K562 (cell line): ENCODE data around the gene SLC26A3. TPM values are rescaled to one million over a fixed set of nuclear protein-coding genes. Genes with fewer than 3 reads are reported as not detected.

Experiments
- CBX5 ChIP-seq: IDR thresholded peaks from 2 replicates; pipeline ENCODE4 v1.6.1; 2014; ENCODE audit warnings: low read depth, borderline replicate concordance
- PCBP1 ChIP-seq: fragments of 200-400 bp; formaldehyde crosslinking; IDR thresholded peaks from 2 replicates; pipeline ENCODE4 v1.6.1; 2018; ENCODE audit warnings: mild to moderate bottlenecking, low read depth, low read length; ENCODE audit not compliant: poor library complexity, severe bottlenecking
- U2AF2 ChIP-seq: fragments of 200-400 bp; formaldehyde crosslinking; optimal IDR thresholded peaks from 2 replicates; pipeline ENCODE3; 2017; ENCODE audit warnings: low read depth, mild to moderate bottlenecking, low read length
- XRCC3 ChIP-seq: fragments of 450-650 bp; IDR thresholded peaks from 2 replicates; pipeline ENCODE4 v1.6.1; 2017; ENCODE audit warnings: mild to moderate bottlenecking, moderate library complexity
- polyA plus RNA-seq, 8 experiments: library from polyadenylated mRNA; depleted of rRNA in 4 of 8; stranded (reverse) in 5 of 8; unstranded in 3 of 8; fragments of >200 nt; fragmentation: Nextera tagmentation in 2 of 8; fragmentation: Illumina TruSeq in 1 of 8; extraction: Ambion mirVana in 2 of 8; extraction: Trizol in 1 of 8; gene quantifications; 2 replicates each; pipeline versions ENCODE4 v1.2.1 to v1.2.3, GENCODE V29; 2011 to 2014; ENCODE audit warnings: inconsistent platforms in 1 of 8, missing spikeins in 1 of 8
- total RNA-seq, 7 experiments: library from RNA; depleted of rRNA in 6 of 7; stranded (reverse); fragments of >200 nt in 6 of 7; fragmentation: Illumina TruSeq in 2 of 7; extraction: Trizol in 2 of 7; gene quantifications; 2 replicates each; pipeline versions ENCODE4 v1.2.1 to v1.2.3, GENCODE V29; 2011 to 2021; ENCODE audit warnings: low replicate concordance in 1 of 7
- TF ChIP-seq, protein P1 (sequence below): fragments of 200-600 bp; sonication (generic); IDR thresholded peaks from one replicate; pipeline ENCODE4 v1.6.1; 2012; ENCODE audit warnings: mild to moderate bottlenecking, low read depth, low read length, inconsistent platforms
- TF ChIP-seq, protein P2 (sequence below): sonication (generic); formaldehyde crosslinking; IDR thresholded peaks from 2 replicates; pipeline ENCODE4 v1.8.0; 2023; ENCODE audit warnings: missing genetic modification reagents, mild to moderate bottlenecking, borderline replicate concordance
- TF ChIP-seq, protein P3 (sequence below): fragments of 250-450 bp; sonication (Bioruptor Pico); IDR thresholded peaks from 2 replicates; pipeline ENCODE4 v1.5.0; 2021; ENCODE audit warnings: mild to moderate bottlenecking, moderate library complexity

Gene SLC26A3
- total and polyA plus RNA-seq, 9 of the 15 experiments (the other 6 are each of a cell fraction or from before 2014, with no cell fraction given) = 0.86 TPM; not detected in 8

DNA sequence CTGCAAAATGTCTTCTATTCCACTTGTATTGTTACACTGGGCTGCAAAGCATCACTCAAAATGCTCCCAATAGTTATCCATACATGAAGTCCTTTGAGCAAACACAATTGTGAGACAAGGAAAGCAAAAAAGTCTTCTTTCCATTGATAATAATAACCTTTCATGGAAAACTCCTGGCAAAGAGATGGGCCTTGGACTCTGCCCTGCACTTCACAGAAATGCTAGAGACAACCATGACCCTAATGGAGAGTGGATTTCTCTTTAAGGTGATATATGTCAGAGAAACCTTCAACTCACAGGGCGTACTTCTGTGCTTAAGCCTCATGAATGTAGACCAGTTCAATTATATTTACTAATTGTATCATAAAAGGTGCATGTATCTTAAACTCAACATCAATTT is 19.4 kb downstream of the SLC26A3 start (continued):
- TF ChIP-seq, protein P1, sequence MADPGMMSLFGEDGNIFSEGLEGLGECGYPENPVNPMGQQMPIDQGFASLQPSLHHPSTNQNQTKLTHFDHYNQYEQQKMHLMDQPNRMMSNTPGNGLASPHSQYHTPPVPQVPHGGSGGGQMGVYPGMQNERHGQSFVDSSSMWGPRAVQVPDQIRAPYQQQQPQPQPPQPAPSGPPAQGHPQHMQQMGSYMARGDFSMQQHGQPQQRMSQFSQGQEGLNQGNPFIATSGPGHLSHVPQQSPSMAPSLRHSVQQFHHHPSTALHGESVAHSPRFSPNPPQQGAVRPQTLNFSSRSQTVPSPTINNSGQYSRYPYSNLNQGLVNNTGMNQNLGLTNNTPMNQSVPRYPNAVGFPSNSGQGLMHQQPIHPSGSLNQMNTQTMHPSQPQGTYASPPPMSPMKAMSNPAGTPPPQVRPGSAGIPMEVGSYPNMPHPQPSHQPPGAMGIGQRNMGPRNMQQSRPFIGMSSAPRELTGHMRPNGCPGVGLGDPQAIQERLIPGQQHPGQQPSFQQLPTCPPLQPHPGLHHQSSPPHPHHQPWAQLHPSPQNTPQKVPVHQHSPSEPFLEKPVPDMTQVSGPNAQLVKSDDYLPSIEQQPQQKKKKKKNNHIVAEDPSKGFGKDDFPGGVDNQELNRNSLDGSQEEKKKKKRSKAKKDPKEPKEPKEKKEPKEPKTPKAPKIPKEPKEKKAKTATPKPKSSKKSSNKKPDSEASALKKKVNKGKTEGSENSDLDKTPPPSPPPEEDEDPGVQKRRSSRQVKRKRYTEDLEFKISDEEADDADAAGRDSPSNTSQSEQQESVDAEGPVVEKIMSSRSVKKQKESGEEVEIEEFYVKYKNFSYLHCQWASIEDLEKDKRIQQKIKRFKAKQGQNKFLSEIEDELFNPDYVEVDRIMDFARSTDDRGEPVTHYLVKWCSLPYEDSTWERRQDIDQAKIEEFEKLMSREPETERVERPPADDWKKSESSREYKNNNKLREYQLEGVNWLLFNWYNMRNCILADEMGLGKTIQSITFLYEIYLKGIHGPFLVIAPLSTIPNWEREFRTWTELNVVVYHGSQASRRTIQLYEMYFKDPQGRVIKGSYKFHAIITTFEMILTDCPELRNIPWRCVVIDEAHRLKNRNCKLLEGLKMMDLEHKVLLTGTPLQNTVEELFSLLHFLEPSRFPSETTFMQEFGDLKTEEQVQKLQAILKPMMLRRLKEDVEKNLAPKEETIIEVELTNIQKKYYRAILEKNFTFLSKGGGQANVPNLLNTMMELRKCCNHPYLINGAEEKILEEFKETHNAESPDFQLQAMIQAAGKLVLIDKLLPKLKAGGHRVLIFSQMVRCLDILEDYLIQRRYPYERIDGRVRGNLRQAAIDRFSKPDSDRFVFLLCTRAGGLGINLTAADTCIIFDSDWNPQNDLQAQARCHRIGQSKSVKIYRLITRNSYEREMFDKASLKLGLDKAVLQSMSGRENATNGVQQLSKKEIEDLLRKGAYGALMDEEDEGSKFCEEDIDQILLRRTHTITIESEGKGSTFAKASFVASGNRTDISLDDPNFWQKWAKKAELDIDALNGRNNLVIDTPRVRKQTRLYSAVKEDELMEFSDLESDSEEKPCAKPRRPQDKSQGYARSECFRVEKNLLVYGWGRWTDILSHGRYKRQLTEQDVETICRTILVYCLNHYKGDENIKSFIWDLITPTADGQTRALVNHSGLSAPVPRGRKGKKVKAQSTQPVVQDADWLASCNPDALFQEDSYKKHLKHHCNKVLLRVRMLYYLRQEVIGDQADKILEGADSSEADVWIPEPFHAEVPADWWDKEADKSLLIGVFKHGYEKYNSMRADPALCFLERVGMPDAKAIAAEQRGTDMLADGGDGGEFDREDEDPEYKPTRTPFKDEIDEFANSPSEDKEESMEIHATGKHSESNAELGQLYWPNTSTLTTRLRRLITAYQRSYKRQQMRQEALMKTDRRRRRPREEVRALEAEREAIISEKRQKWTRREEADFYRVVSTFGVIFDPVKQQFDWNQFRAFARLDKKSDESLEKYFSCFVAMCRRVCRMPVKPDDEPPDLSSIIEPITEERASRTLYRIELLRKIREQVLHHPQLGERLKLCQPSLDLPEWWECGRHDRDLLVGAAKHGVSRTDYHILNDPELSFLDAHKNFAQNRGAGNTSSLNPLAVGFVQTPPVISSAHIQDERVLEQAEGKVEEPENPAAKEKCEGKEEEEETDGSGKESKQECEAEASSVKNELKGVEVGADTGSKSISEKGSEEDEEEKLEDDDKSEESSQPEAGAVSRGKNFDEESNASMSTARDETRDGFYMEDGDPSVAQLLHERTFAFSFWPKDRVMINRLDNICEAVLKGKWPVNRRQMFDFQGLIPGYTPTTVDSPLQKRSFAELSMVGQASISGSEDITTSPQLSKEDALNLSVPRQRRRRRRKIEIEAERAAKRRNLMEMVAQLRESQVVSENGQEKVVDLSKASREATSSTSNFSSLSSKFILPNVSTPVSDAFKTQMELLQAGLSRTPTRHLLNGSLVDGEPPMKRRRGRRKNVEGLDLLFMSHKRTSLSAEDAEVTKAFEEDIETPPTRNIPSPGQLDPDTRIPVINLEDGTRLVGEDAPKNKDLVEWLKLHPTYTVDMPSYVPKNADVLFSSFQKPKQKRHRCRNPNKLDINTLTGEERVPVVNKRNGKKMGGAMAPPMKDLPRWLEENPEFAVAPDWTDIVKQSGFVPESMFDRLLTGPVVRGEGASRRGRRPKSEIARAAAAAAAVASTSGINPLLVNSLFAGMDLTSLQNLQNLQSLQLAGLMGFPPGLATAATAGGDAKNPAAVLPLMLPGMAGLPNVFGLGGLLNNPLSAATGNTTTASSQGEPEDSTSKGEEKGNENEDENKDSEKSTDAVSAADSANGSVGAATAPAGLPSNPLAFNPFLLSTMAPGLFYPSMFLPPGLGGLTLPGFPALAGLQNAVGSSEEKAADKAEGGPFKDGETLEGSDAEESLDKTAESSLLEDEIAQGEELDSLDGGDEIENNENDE = no peak
- TF ChIP-seq, protein P2, sequence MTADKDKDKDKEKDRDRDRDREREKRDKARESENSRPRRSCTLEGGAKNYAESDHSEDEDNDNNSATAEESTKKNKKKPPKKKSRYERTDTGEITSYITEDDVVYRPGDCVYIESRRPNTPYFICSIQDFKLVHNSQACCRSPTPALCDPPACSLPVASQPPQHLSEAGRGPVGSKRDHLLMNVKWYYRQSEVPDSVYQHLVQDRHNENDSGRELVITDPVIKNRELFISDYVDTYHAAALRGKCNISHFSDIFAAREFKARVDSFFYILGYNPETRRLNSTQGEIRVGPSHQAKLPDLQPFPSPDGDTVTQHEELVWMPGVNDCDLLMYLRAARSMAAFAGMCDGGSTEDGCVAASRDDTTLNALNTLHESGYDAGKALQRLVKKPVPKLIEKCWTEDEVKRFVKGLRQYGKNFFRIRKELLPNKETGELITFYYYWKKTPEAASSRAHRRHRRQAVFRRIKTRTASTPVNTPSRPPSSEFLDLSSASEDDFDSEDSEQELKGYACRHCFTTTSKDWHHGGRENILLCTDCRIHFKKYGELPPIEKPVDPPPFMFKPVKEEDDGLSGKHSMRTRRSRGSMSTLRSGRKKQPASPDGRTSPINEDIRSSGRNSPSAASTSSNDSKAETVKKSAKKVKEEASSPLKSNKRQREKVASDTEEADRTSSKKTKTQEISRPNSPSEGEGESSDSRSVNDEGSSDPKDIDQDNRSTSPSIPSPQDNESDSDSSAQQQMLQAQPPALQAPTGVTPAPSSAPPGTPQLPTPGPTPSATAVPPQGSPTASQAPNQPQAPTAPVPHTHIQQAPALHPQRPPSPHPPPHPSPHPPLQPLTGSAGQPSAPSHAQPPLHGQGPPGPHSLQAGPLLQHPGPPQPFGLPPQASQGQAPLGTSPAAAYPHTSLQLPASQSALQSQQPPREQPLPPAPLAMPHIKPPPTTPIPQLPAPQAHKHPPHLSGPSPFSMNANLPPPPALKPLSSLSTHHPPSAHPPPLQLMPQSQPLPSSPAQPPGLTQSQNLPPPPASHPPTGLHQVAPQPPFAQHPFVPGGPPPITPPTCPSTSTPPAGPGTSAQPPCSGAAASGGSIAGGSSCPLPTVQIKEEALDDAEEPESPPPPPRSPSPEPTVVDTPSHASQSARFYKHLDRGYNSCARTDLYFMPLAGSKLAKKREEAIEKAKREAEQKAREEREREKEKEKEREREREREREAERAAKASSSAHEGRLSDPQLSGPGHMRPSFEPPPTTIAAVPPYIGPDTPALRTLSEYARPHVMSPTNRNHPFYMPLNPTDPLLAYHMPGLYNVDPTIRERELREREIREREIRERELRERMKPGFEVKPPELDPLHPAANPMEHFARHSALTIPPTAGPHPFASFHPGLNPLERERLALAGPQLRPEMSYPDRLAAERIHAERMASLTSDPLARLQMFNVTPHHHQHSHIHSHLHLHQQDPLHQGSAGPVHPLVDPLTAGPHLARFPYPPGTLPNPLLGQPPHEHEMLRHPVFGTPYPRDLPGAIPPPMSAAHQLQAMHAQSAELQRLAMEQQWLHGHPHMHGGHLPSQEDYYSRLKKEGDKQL (CRISPR knock-in tag) = no peak
- TF ChIP-seq PCBP1 = no peak
- no peak for TF ChIP-seq XRCC3
- TF ChIP-seq, protein P3, sequence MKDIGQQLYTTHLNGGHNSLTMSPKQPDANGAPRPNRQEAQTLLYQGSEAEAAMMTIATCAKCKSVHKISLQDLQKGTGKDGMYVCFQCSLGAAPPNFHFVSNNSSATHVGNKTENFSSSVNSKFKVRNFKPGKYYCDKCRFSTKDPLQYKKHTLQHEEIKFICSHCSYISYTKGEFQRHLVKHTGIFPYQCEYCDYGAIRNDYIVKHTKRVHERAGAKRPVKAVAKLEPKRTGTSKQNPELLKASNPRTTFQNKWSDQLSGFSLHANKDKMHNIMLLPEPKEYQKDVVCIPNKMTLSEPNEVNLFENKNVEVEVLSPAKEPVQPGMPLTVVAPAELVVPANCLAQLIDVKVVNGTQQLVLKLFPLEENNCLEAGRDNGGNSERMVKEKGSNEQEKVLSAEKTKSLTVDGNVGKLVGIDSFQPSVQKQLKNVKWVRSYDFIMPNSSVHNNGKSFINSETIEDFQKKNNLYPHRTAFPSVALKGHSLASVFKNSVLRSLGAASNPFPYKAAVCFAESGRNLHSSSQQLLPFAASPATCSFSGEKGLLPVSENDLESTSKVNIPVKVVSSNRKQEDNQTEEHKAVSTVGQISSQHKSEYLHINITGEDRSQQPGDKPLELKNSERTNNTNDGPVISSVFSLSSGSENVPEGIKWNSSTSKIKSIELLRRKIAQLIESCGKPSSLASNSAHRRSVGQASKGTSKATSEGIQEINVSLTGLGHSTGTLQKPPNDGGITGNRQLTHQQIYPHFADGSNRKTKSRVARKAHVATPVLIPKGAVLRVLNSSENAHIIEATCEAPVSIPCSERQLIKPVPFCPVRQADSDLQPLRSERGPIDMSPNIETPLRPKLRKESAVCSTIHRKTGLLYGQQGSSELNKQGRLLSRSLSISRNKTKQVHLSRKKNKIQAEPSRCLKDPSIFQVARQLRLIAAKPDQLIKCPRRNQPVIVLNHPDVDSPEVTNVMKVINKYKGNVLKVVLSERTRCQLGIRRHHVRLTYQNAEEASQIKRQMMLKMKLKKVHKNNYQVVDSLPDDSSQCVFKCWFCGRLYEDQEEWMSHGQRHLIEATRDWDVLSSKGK (CRISPR knock-in tag) = no peak
- TF ChIP-seq U2AF2 = no peak
- TF ChIP-seq CBX5 = no peak
